PFSK-1 (cell line): Measurements from ENCODE around the gene GPNMB.

Experiments
- POLR2AphosphoS5 ChIP-seq: IDR thresholded peaks from 2 replicates; pipeline ENCODE4 v1.6.1; 2012; ENCODE audit warnings: low read depth, mild to moderate bottlenecking, control low read depth, low read length, moderate library complexity
- SIN3A ChIP-seq: IDR thresholded peaks from 2 replicates; pipeline ENCODE4 v1.6.1; 2012; ENCODE audit warnings: mild to moderate bottlenecking, low read length, moderate library complexity, borderline replicate concordance; ENCODE audit not compliant: insufficient read depth
- TF ChIP-seq, protein P1 (sequence below), 2 experiments: IDR thresholded peaks; 2 replicates each; pipeline versions ENCODE4 v1.6.1 to v1.8.0; 2011 to 2012; ENCODE audit warnings: low read depth in 2 of 2, low read length in 2 of 2, control low read depth in 1 of 2, inconsistent platforms in 1 of 2, mild to moderate bottlenecking in 1 of 2, moderate library complexity in 1 of 2; ENCODE audit not compliant: insufficient read depth in 1 of 2

DNA sequence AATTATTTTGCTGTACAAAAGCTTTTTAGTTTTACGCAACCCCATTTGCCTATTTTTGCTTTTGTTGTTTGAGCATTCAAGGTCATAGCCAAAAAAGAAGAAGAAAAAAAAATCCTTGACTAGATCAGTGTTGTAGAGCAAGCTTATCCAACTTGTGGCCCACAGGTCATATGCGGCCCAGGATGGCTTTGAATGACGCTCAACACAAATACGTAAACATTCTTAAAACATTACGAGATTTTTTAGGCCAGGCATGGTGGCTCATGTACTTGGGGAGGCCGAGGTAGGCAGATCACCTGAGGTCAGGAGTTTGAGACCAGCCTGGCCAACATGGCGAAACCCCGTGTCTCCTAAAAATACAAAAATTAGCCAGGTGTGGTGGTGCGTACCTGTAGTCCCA is 44.4 kb downstream of the GPNMB start:
- TF ChIP-seq, protein P1, sequence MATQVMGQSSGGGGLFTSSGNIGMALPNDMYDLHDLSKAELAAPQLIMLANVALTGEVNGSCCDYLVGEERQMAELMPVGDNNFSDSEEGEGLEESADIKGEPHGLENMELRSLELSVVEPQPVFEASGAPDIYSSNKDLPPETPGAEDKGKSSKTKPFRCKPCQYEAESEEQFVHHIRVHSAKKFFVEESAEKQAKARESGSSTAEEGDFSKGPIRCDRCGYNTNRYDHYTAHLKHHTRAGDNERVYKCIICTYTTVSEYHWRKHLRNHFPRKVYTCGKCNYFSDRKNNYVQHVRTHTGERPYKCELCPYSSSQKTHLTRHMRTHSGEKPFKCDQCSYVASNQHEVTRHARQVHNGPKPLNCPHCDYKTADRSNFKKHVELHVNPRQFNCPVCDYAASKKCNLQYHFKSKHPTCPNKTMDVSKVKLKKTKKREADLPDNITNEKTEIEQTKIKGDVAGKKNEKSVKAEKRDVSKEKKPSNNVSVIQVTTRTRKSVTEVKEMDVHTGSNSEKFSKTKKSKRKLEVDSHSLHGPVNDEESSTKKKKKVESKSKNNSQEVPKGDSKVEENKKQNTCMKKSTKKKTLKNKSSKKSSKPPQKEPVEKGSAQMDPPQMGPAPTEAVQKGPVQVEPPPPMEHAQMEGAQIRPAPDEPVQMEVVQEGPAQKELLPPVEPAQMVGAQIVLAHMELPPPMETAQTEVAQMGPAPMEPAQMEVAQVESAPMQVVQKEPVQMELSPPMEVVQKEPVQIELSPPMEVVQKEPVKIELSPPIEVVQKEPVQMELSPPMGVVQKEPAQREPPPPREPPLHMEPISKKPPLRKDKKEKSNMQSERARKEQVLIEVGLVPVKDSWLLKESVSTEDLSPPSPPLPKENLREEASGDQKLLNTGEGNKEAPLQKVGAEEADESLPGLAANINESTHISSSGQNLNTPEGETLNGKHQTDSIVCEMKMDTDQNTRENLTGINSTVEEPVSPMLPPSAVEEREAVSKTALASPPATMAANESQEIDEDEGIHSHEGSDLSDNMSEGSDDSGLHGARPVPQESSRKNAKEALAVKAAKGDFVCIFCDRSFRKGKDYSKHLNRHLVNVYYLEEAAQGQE (IDR thresholded peaks at IDR 0.05; ENCODE audit: insufficient read depth in 1 of 2, low read depth in 2 of 2, low read length in 2 of 2) = no peak
- TF ChIP-seq POLR2AphosphoS5 (no peak), SIN3A (no peak)
